ENCODE data around the gene VAPB.
"Not testable (repeated sequence)": the region's sequence is repeated elsewhere in the genome, so short reads cannot be mapped to it uniquely, and the experiment has no call there.

Gene VAPB

DNA sequence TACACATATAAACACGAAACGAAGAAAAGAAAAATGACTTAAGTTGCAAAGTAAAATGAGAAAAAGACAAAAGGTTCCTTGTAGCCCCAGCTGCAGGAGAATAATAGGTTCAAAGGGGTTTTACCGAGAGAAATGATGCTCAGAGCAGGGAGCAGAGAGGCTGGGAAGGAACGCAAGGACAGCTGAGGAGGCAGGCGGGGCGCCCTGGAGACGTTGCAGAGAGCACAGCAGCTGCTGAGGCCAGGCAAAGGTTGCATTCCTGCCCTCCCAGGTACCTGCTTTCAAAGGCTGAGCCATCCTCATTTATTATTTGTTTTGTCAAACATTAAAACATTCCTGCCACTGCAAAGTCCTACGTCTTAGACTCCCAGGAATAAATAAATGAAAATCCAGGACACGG, 16.2 kb upstream of the VAPB start:
- Mint-ChIP-seq H3K27ac (no peak overlapping the region), H3K4me1 (peaks cover 0 to 6% of the 10 kb centered on the region in 2 donors), H3K4me3 (no peak overlapping the region), H3K36me3 (peaks cover 0 to 1% of the 10 kb centered on the region in 2 donors), H3K27me3 (peaks cover 14 to 27% of the 10 kb centered on the region in 2 donors), H3K9me3 (no peaks in the 10 kb centered on the region)
- DNase-seq: no peak
- no peak for ATAC-seq (replicated peaks)

- H3K27ac Mint-ChIP-seq: not testable (repeated sequence)
Observed at GRCh38 chr20:58373296-58373695, 15.7 kb upstream of the VAPB start.

GRCh38 chr20:58374027-58374850, 14.8 kb upstream of the VAPB start:
- no peaks in the 10 kb centered on the region for H3K9me3 Mint-ChIP-seq
- no peak for DNase-seq
- H3K4me1 Mint-ChIP-seq: peaks cover 0 to 6% of the 10 kb centered on the region in 2 donors
- no peak overlapping the region for H3K4me3 Mint-ChIP-seq
- H3K27me3 Mint-ChIP-seq: peaks cover 20 to 37% of the 10 kb centered on the region in 2 donors
- no peak for ATAC-seq (replicated peaks)
- H3K27ac Mint-ChIP-seq: no peak overlapping the region
- H3K36me3 Mint-ChIP-seq: peaks cover 0 to 1% of the 10 kb centered on the region in 2 donors

More at GRCh38 chr20:58373296-58373695, 15.7 kb upstream of the VAPB start:
- not testable (repeated sequence) for H3K4me3 Mint-ChIP-seq; H3K36me3 Mint-ChIP-seq; H3K4me1 Mint-ChIP-seq; DNase-seq; ATAC-seq (replicated peaks); H3K9me3 Mint-ChIP-seq
- H3K27me3 Mint-ChIP-seq: peaks cover 18 to 32% of the 10 kb centered on the region in 2 donors

DNA sequence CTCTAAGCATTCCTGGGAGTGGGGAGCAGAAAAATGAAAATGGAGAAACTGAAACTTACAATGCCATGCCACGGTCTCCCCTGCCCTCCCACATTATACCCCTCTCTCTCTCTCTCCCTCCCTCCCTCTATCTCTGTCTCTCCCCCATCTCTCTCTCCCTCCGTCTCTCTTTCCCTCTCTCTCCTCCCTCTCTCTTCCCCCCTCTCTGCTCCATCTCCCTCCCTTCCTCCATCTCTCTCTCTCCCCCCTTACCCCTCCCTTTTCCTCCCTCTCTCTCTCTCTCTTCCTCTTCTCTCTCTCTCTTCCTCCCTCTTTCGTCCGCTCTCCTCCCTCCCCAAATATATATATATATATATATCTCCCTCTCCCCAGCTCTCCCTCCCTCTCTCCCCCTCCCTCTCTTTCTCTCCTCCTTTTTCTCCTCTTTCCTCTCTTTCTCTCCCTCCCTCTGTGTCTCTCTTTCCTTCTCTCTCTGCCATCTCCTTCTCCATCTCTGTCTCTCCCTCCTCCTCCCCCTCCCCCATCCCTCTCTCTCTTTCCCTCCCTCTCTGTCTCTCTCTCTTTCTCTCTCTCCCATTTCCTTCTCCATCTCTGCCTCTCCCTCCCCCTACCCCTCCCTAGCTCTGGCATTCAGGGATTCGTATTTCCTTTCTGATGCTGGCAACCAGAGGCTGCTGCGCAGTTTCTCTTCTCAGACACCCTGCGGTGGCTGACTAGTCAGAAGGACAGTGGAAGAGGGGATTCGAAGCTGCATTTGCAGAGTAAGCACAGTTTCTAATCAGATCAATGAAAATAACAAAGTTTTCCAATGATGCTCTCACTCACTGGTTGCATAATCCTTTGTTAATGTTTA, 13.9 kb upstream of the VAPB start:
- H3K27me3 Mint-ChIP-seq: peaks cover 23 to 37% of the 10 kb centered on the region in 2 donors
- H3K9me3 Mint-ChIP-seq: no peaks in the 10 kb centered on the region
- peaks cover 0 to 1% of the 10 kb centered on the region in 2 donors for H3K36me3 Mint-ChIP-seq
- H3K4me3 Mint-ChIP-seq: no peak overlapping the region
- no peak for DNase-seq
- no peak for ATAC-seq (replicated peaks)
- no peak overlapping the region for H3K27ac Mint-ChIP-seq
- H3K4me1 Mint-ChIP-seq: peaks cover 0 to 6% of the 10 kb centered on the region in 2 donors

GRCh38 chr20:58375759-58376352, 13.2 kb upstream of the VAPB start:
- ATAC-seq (replicated peaks): no peak
- Mint-ChIP-seq H3K4me3 (no peak overlapping the region), H3K27ac (no peak overlapping the region), H3K9me3 (peaks cover 2% of the 10 kb centered on the region in 2 donors), H3K4me1 (peaks cover 0 to 6% of the 10 kb centered on the region in 2 donors), H3K36me3 (peaks cover 2 to 3% of the 10 kb centered on the region in 2 donors), H3K27me3 (peaks cover 29 to 40% of the 10 kb centered on the region in 2 donors)
- no peak for DNase-seq

- ATAC-seq (replicated peaks): no peak
- peaks cover 41 to 50% of the 10 kb centered on the region in 2 donors for H3K27me3 Mint-ChIP-seq
- H3K4me1 Mint-ChIP-seq: peaks cover 0 to 6% of the 10 kb centered on the region in 2 donors
- no peak for DNase-seq
- no peak overlapping the region for H3K4me3 Mint-ChIP-seq
- peaks cover 10 to 12% of the 10 kb centered on the region in 2 donors for H3K9me3 Mint-ChIP-seq
- H3K36me3 Mint-ChIP-seq: peaks cover 9% of the 10 kb centered on the region in 2 donors
- no peak overlapping the region for H3K27ac Mint-ChIP-seq
Observed at GRCh38 chr20:58377017-58377416, 12.0 kb upstream of the VAPB start.

DNA sequence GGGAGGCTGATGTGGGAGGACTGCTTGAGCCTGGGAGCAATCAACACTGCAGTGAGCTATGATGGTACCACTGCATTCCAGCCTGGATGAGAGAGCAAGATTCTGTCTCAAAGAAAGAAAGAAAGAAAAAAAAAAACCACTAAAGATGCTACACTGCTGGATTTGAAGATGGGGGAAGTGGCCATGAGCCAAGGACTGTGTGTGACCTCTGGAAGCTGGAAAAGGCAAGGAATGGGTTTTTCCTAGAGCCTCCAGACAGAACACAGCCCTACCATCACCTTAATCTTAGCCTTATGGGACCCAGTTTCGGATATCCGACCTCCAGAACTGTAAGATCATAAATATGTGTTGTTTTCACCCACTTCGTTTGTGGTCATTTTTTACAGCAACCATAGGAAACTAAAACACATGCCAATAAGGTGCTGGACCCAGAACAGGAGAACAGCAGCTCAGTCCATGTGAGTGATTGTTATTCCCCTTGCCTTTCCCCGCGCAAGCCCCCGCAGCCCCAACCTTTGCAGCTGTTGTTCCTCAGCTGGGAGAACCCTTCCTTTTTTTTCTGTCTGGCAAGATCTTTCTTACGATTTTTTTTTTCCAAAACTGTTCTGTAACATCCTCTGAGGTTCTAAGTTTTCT, 11.1 kb upstream of the VAPB start:
- peaks cover 0 to 6% of the 10 kb centered on the region in 2 donors for H3K4me1 Mint-ChIP-seq
- H3K27ac Mint-ChIP-seq: no peak overlapping the region
- H3K9me3 Mint-ChIP-seq: peaks cover 12 to 15% of the 10 kb centered on the region in 2 donors
- no peak for DNase-seq
- no peak for ATAC-seq (replicated peaks)
- H3K36me3 Mint-ChIP-seq: peaks cover 7 to 9% of the 10 kb centered on the region in 2 donors
- H3K27me3 Mint-ChIP-seq: peaks cover 49 to 58% of the 10 kb centered on the region in 2 donors
- H3K4me3 Mint-ChIP-seq: no peak overlapping the region

GRCh38 chr20:58378704-58379103, 10.3 kb upstream of the VAPB start:
- peaks cover 0 to 6% of the 10 kb centered on the region in 2 donors for H3K4me1 Mint-ChIP-seq
- no peak for DNase-seq
- peaks cover 7 to 9% of the 10 kb centered on the region in 2 donors for H3K36me3 Mint-ChIP-seq
- H3K9me3 Mint-ChIP-seq: peaks cover 12 to 15% of the 10 kb centered on the region in 2 donors
- H3K4me3 Mint-ChIP-seq: no peak overlapping the region
- no peak overlapping the region for H3K27ac Mint-ChIP-seq
- H3K27me3 Mint-ChIP-seq: peaks cover 58 to 65% of the 10 kb centered on the region in 2 donors
- no peak for ATAC-seq (replicated peaks)

DNA sequence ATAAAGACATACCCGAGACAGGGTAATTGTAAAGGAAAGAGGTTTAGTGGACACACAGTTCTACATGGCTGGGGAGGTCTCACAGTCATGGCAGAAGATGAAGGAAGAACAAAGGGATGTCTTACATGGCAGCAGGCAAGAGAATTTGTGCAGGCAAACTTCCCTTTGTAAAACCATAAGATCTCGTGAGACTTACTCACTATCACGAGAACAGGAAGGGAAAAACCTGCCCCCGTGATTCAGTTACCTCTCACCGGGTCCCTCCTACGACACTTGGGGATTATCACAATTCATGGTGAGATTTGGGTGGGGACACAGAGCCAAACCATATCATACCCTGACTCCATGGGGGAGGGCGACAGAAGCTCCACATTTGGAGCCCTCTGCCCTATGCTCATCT, 7.4 kb upstream of the VAPB start:
- H3K4me3 Mint-ChIP-seq: no peak overlapping the region

GRCh38 chr20:58382096-58382495, 6.9 kb upstream of the VAPB start:
- ATAC-seq (replicated peaks): no peak
- peaks cover 12 to 15% of the 10 kb centered on the region in 2 donors for H3K9me3 Mint-ChIP-seq
- peaks cover 7 to 9% of the 10 kb centered on the region in 2 donors for H3K36me3 Mint-ChIP-seq
- no peak overlapping the region for H3K4me3 Mint-ChIP-seq
- H3K4me1 Mint-ChIP-seq: no peaks in the 10 kb centered on the region
- DNase-seq: no peak
- H3K27me3 Mint-ChIP-seq: peaks cover 54 to 56% of the 10 kb centered on the region in 2 donors
- no peak overlapping the region for H3K27ac Mint-ChIP-seq

More for the DNA sequence above, 7.4 kb upstream of the VAPB start:
- H3K9me3 Mint-ChIP-seq: peaks cover 12 to 15% of the 10 kb centered on the region in 2 donors
- DNase-seq (no peak), ATAC-seq (replicated peaks) (no peak)
- no peaks in the 10 kb centered on the region for H3K4me1 Mint-ChIP-seq
- peaks cover 55 to 56% of the 10 kb centered on the region in 2 donors for H3K27me3 Mint-ChIP-seq
- H3K27ac Mint-ChIP-seq: no peak overlapping the region
- H3K36me3 Mint-ChIP-seq: peaks cover 7 to 9% of the 10 kb centered on the region in 2 donors

DNA sequence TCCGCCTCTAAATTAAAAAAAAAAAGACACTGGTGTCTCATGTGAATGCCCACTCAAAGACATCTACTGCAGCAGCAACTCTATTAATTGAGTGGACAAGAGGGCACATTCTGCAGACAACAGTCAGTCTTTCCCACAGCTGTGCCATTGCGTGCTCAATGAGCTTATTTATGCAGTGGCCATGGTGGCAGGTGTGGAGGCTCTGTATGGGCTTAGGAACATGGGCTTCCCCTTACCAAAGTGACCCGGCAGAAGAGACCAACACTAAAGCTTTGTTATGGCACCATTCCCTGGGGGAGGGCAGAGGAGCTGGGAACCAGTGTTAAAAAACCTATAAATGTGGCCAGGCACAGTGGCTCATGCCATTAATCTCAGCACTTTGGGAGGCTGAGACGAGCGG, 4.2 kb upstream of the VAPB start:
- Mint-ChIP-seq H3K9me3 (peaks cover 12 to 15% of the 10 kb centered on the region in 2 donors), H3K27me3 (peaks cover 36 to 44% of the 10 kb centered on the region in 2 donors), H3K27ac (no peak overlapping the region), H3K4me3 (no peak overlapping the region), H3K36me3 (peaks cover 9 to 11% of the 10 kb centered on the region in 2 donors), H3K4me1 (peaks cover 1 to 2% of the 10 kb centered on the region in 2 donors)
- DNase-seq (no peak), ATAC-seq (replicated peaks) (no peak)

DNA sequence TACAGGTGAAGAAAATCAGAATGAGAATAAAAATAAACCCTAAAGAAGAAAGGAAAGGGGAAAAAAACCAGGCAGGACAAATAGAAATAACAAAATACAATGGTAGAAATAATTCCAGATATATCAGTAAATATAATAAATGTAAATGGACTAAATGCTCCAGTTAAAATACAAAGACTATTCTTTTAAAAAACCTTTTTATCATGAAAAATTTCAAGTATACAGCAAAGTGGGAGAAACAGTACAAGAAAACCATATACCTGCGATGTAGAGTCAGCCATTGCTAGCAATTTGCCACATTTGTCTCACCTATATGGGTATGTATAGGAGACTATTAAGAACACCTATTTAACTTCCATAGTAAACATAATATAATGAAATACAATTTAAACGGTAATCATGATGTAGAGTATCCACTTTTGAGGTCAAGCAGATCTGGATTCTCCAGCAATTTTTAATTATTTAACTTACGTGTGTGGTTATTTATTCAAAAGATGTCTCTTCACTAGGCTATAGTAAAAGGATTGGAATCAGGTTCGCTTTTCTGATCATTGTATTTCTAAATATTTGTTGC, 914 bp upstream of the VAPB start:
- no peak for DNase-seq
- no peak for ATAC-seq (replicated peaks)
- H3K27ac Mint-ChIP-seq: no peak overlapping the region
- H3K9me3 Mint-ChIP-seq: no peaks in the 10 kb centered on the region
- H3K36me3 Mint-ChIP-seq: peaks cover 23 to 28% of the 10 kb centered on the region in 2 donors
- peaks cover 12 to 14% of the 10 kb centered on the region in 2 donors for H3K27me3 Mint-ChIP-seq
- no peak overlapping the region for H3K4me3 Mint-ChIP-seq
- H3K4me1 Mint-ChIP-seq: peaks cover 25 to 35% of the 10 kb centered on the region in 2 donors

DNA sequence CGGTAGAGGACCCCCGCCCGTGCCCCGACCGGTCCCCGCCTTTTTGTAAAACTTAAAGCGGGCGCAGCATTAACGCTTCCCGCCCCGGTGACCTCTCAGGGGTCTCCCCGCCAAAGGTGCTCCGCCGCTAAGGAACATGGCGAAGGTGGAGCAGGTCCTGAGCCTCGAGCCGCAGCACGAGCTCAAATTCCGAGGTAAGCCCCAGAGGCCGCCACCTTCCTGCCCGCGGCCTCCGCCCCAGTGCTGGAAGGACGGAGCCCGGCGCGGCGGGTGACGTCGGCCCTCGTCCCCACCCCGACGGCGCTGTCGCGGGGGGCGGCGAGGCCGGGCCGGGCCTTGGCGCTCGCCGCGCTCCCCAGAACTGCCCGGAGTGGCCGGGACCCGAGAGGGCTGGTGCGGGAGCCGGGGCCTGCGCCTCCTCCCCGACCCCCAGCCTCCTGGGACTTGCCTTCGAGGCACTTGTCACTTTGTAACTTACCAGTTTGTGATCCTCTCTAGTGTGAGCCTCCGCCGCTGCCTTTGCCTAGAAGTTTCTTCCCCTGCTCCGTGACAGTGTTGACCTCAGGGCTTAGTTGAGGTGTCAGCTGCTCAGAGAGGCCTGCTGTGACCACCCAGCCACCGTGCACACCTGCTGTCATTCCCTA, 417 bp downstream of the VAPB start:
- DNase-seq (peak; percentile 13), ATAC-seq (replicated peaks) (peak; percentile 55 to 60)
- H3K36me3 Mint-ChIP-seq: peaks cover 32 to 38% of the 10 kb centered on the region in 2 donors
- H3K9me3 Mint-ChIP-seq: no peaks in the 10 kb centered on the region
- peaks cover under 1 to 4% of the 10 kb centered on the region in 2 donors for H3K27me3 Mint-ChIP-seq
- H3K4me1 Mint-ChIP-seq: peaks cover 29 to 47% of the 10 kb centered on the region in 2 donors
- H3K27ac Mint-ChIP-seq: peak overlapping the region; percentile 97
- peak overlapping the region; percentile 93 to 96 for H3K4me3 Mint-ChIP-seq
